ENCODE data around the gene HDAC9. TPM values are rescaled to one million over a fixed set of nuclear protein-coding genes. Genes with fewer than 3 reads are reported as not detected.

HDAC9 gene
- total RNA-seq, 1 experiment from 2014 or later, result 17.1 TPM

GRCh38 chr7:18624459-18624858 is 128.9 kb downstream of the HDAC9 start:
- no TSS peak for BruUV-seq (replicated peaks)
- CTCF ChIA-PET, result no interaction called here

GRCh38 chr7:18626086-18626485 is 130.5 kb downstream of the HDAC9 start:
- ATAC-seq (no peak), DNase-seq (ENCODE audit: low read depth, low spot score) (no peak)
- no peaks in the 10 kb centered on the region for H3K36me3 ChIP-seq (ENCODE audit: control insufficient read depth, insufficient read depth, low read length)
- H3K9me3 ChIP-seq (ENCODE audit: control insufficient read depth, insufficient read depth, low read depth, low read length), result no peaks in the 10 kb centered on the region
- BruUV-seq (replicated peaks), result no TSS peak
- H3K27ac ChIP-seq (ENCODE audit: low read length), result no peak overlapping the region
- intact Hi-C loops (cut with micrococcal nuclease; ENCODE audit: unreplicated experiment) (no loop called here), in situ Hi-C loops (cut with HindIII; ENCODE audit: low pct_unique_long_range_greater_than_20kb, low sequenced_read_pairs) (no loop called here)
- CTCF ChIA-PET, result interaction anchor here (0.5 kb wide), 1 partner anchor 270 kb away, joined by 4 read pairs; no protein-coding TSS in a partner anchor
- no peaks in the 10 kb centered on the region for H3K4me1 ChIP-seq (ENCODE audit: control insufficient read depth, insufficient read depth, low read length)
- H3K4me3 ChIP-seq (ENCODE audit: low read depth in 2 of 2, low read length in 2 of 2), result no peak overlapping the region
- TF ChIP-seq POLR2AphosphoS5 (IDR thresholded peaks at IDR 0.05; ENCODE audit: low read depth, low read length) (no peak), REST (IDR thresholded peaks at IDR 0.05; ENCODE audit: insufficient read depth in 1 of 2, low read depth in 2 of 2, low read length in 1 of 2) (no peak), SIN3A (IDR thresholded peaks at IDR 0.05; ENCODE audit: borderline replicate concordance, insufficient read depth, low read depth, low read length) (no peak), CTCF (IDR thresholded peaks at IDR 0.05) (no peak), TCF7L2 (IDR thresholded peaks at IDR 0.05; ENCODE audit: low read depth, low read length) (no peak)
- POLR2A ChIA-PET, result no interaction called here
- H3K27me3 ChIP-seq (ENCODE audit: control insufficient read depth, insufficient read depth, low read length), result no peaks in the 10 kb centered on the region

More at GRCh38 chr7:18624459-18624858, 128.9 kb downstream of the HDAC9 start:
- POLR2A ChIA-PET, result no interaction called here
- intact Hi-C loops (cut with micrococcal nuclease; ENCODE audit: unreplicated experiment) (no loop called here), in situ Hi-C loops (cut with HindIII; ENCODE audit: low pct_unique_long_range_greater_than_20kb, low sequenced_read_pairs) (no loop called here)
- no peaks in the 10 kb centered on the region for H3K27me3 ChIP-seq (ENCODE audit: control insufficient read depth, insufficient read depth, low read length)
- H3K27ac ChIP-seq (ENCODE audit: low read length), result no peak overlapping the region
- H3K4me1 ChIP-seq (ENCODE audit: control insufficient read depth, insufficient read depth, low read length), result no peaks in the 10 kb centered on the region
- H3K4me3 ChIP-seq (ENCODE audit: low read depth in 2 of 2, low read length in 2 of 2), result no peak overlapping the region
- no peak for TF ChIP-seq REST (IDR thresholded peaks at IDR 0.05; ENCODE audit: insufficient read depth in 1 of 2, low read depth in 2 of 2, low read length in 1 of 2)
- no peak for TF ChIP-seq SIN3A (IDR thresholded peaks at IDR 0.05; ENCODE audit: borderline replicate concordance, insufficient read depth, low read depth, low read length)
- TF ChIP-seq TCF7L2 (IDR thresholded peaks at IDR 0.05; ENCODE audit: low read depth, low read length), result no peak
- TF ChIP-seq POLR2AphosphoS5 (IDR thresholded peaks at IDR 0.05; ENCODE audit: low read depth, low read length), result no peak
- TF ChIP-seq CTCF (IDR thresholded peaks at IDR 0.05), result no peak
- ATAC-seq (no peak), DNase-seq (ENCODE audit: low read depth, low spot score) (no peak)
- no peaks in the 10 kb centered on the region for H3K36me3 ChIP-seq (ENCODE audit: control insufficient read depth, insufficient read depth, low read length)
- H3K9me3 ChIP-seq (ENCODE audit: control insufficient read depth, insufficient read depth, low read depth, low read length), result no peaks in the 10 kb centered on the region
